AG04450 (cell line): ENCODE data around the gene RBM19. TPM values are rescaled to one million over a fixed set of nuclear protein-coding genes. Genes with fewer than 3 reads are reported as not detected.

Experiments
- CTCF ChIA-PET: fragments of 300-600, 350-600 bp; formaldehyde crosslinking; extraction: SDS; loops from one replicate; lab custom pipeline; 2022; ENCODE audit warnings: antibody characterized with exemption, inconsistent platforms; lab: Charles Lee
- POLR2A ChIA-PET: fragments of 350-600 bp; formaldehyde crosslinking; extraction: SDS; loops from one replicate; lab custom pipeline; 2021; ENCODE audit warnings: antibody characterized with exemption, inconsistent platforms; lab: Yijun Ruan, JAX
- DNase-seq: peaks from one replicate; pipeline ENCODE4 v3.0.0-alpha.2; 2011; ENCODE audit warnings: low read depth, low spot score
- H3K27ac ChIP-seq: one replicate; pipeline ENCODE4 v1.5.1; 2012; ENCODE audit warnings: low read depth, low read length, control low read depth
- H3K27me3 ChIP-seq: one replicate; pipeline ENCODE4 v1.6.0; 2012; ENCODE audit warnings: low read length; ENCODE audit not compliant: control insufficient read depth, insufficient read depth
- H3K4me3 ChIP-seq: 2 replicates; pipeline ENCODE4 v1.5.1; 2011; ENCODE audit warnings: mild to moderate bottlenecking, low read depth, low read length, control low read depth
- H3K9me3 ChIP-seq: 2 replicates; pipeline ENCODE4 v1.5.1; 2012; ENCODE audit warnings: low read length; ENCODE audit not compliant: control insufficient read depth, insufficient read depth
- CTCF ChIP-seq: IDR thresholded peaks from 2 replicates; pipeline ENCODE4 v1.5.1; 2011; ENCODE audit warnings: low read depth, low read length, control low read depth, inconsistent platforms
- polyA plus RNA-seq: library from polyadenylated mRNA; depleted of rRNA; stranded (reverse); fragments of >200 nt; gene quantifications from 2 replicates; pipeline ENCODE4 v1.2.3, GENCODE V29; 2011

The RBM19 gene
- polyA plus RNA-seq, 1 experiment: 10.6 TPM

GRCh38 chr12:113957627-113958026, 8.5 kb downstream of the RBM19 start:
- no peak for TF ChIP-seq CTCF
- no peak for DNase-seq
- Histone ChIP-seq H3K4me3 (no peak overlapping the region), H3K27me3 (no peaks in the 10 kb centered on the region), H3K9me3 (no peaks in the 10 kb centered on the region), H3K27ac (no peak overlapping the region)
- POLR2A ChIA-PET: interaction anchor here (1.2 kb wide), 1 partner anchor 8 kb away, joined by 3 read pairs; the partner anchor contains the start of gene RBM19
- CTCF ChIA-PET: interaction anchor here (0.6 to 3.5 kb wide), 2 partner anchors 9 to 658 kb away, joined by 3 to 14 read pairs; partner anchors contain the start of gene RBM19

GRCh38 chr12:113955109-113955970, 10.8 kb downstream of the RBM19 start:
- no peak overlapping the region for H3K27ac ChIP-seq
- peak; percentile 62 for TF ChIP-seq CTCF
- POLR2A ChIA-PET: no interaction called here
- CTCF ChIA-PET: interaction anchor here (1.3 to 3.5 kb wide), 3 partner anchors 11 to 12 kb away, joined by 3 to 14 read pairs (median 5); partner anchors contain the start of gene RBM19
- H3K27me3 ChIP-seq: no peaks in the 10 kb centered on the region
- H3K9me3 ChIP-seq: no peaks in the 10 kb centered on the region
- no peak for DNase-seq
- H3K4me3 ChIP-seq: no peak overlapping the region

GRCh38 chr12:113954547-113954946, 11.6 kb downstream of the RBM19 start:
- no peak overlapping the region for H3K27ac ChIP-seq
- ChIA-PET CTCF (interaction anchor here (1.3 kb wide), 1 partner anchor 10 kb away, joined by 5 read pairs; no protein-coding TSS in a partner anchor), POLR2A (no interaction called here)
- no peak for DNase-seq
- H3K9me3 ChIP-seq: no peaks in the 10 kb centered on the region
- H3K4me3 ChIP-seq: no peak overlapping the region
- H3K27me3 ChIP-seq: no peaks in the 10 kb centered on the region
- TF ChIP-seq CTCF: no peak

- POLR2A ChIA-PET: no interaction called here
- DNase-seq: no peak
- CTCF ChIA-PET: no interaction called here
- H3K9me3 ChIP-seq: no peaks in the 10 kb centered on the region
- no peak overlapping the region for H3K4me3 ChIP-seq
- no peaks in the 10 kb centered on the region for H3K27me3 ChIP-seq
- no peak overlapping the region for H3K27ac ChIP-seq
- no peak for TF ChIP-seq CTCF
Observed at GRCh38 chr12:113950873-113951272, 15.3 kb downstream of the RBM19 start.
